ENCODE data around the gene GALNT9.

The GALNT9 gene

GRCh38 chr12:132174839-132175490 lies 154.4 kb downstream of the GALNT9 start:
- Histone ChIP-seq H3K9me3 (replicated peaks in 1 of 2; ENCODE audit: control insufficient read depth in 2 of 2, insufficient read depth in 1 of 2, low read depth in 1 of 2, low read length in 2 of 2) (peaks cover 0 to 2% of the 10 kb centered on the region in 2 donors), H3K14ac (ENCODE audit: low read length) (peak overlapping the region; percentile 21), H2BK15ac (ENCODE audit: low read length) (no peak overlapping the region), H3K9ac (ENCODE audit: low read depth, low read length, poor library complexity) (no peak overlapping the region), H2AFZ (ENCODE audit: low read length) (no peak overlapping the region), H4K8ac (ENCODE audit: low read depth, low read length) (no peak overlapping the region), H2AK5ac (ENCODE audit: low read depth, low read length) (peak overlapping the region; percentile 39), H3K79me1 (ENCODE audit: low read depth, low read length) (peaks cover 3% of the 10 kb centered on the region), H4K91ac (ENCODE audit: low read depth, low read length, poor library complexity) (no peak overlapping the region), H3K27me3 (ENCODE audit: control insufficient read depth in 3 of 3, insufficient read depth in 3 of 3, low read depth in 1 of 3, low read length in 3 of 3) (peaks cover 0 to 67% (median 0%) of the 10 kb centered on the region in 3 experiments), H3K4me2 (ENCODE audit: insufficient read depth, low read length, poor library complexity, severe bottlenecking) (no peak overlapping the region), H3K23ac (ENCODE audit: low read depth, low read length, poor library complexity) (no peak overlapping the region), H3K4me1 (ENCODE audit: control insufficient read depth in 2 of 2, insufficient read depth in 1 of 2, low read depth in 1 of 2, low read length in 2 of 2) (peaks cover 4 to 11% of the 10 kb centered on the region in 2 donors), H3K4me3 (ENCODE audit: low read length in 2 of 2) (no peak overlapping the region), H2BK120ac (ENCODE audit: low read depth, low read length) (no peak overlapping the region), H2BK5ac (ENCODE audit: low read length) (no peak overlapping the region), H3K36me3 (replicated peaks in 1 of 2; ENCODE audit: control insufficient read depth in 2 of 2, insufficient read depth in 2 of 2, low read length in 2 of 2) (no peaks in the 10 kb centered on the region), H3K4ac (ENCODE audit: low read length) (no peak overlapping the region), H3K27ac (replicated peaks; ENCODE audit: low read length) (no peak overlapping the region), H3K18ac (ENCODE audit: low read length) (peak overlapping the region; percentile 83), H2BK12ac (ENCODE audit: low read length) (no peak overlapping the region)
- WGBS, 2 donors (ENCODE audit: extremely low coverage in 2 of 2, insufficient read length in 2 of 2, insufficient replicate concordance in 1 of 2): no CpG with 5 or more reads among the region's 25 CpGs
- DNase-seq (ENCODE audit: low spot score): no peak

DNA sequence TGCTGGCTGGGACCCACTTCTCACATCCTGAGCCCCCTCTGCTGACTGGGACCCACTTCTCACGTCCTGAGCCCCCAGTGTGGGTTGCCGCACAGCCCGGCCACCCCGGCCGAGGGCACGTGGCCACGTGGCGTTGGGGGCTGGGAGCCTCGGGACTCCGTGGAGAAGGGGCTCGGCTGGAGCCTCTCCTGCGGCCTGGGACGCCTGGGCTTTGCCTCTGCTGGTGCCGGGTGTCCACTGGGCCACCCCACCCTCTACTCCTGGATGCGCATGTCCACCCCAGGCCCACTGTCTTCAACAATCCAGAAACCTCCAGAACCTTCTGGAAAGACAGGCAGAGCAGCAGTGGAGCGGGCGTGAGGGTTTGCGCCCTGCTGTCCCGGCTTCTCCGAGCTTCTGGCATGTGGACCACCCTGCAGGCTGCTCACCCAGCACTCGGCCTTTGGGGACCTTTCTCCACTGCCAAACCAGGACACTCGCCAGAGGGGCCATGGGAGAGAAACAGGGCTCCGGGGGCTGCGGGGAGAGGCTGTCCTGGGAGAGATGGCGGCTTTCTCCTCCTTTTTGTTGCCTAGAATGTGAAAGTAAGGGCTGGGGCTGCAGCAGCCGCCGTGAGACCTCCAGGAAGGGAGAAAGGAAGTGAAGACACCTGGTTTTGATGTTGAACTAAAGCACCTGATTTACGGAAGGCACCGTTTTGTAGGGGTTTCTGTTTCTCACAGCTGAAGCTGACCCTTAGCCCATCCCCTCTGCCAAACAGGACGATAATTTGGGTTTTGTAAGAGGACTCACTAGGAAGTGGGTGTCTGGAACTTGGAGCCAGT lies 155.2 kb downstream of the GALNT9 start:
- Histone ChIP-seq H3K9ac (ENCODE audit: low read depth, low read length, poor library complexity) (no peak overlapping the region), H3K18ac (ENCODE audit: low read length) (no peak overlapping the region), H3K14ac (ENCODE audit: low read length) (no peak overlapping the region), H3K27me3 (ENCODE audit: control insufficient read depth in 3 of 3, insufficient read depth in 3 of 3, low read depth in 1 of 3, low read length in 3 of 3) (peaks cover 0 to 70% (median 0%) of the 10 kb centered on the region in 3 experiments), H3K4me1 (ENCODE audit: control insufficient read depth in 2 of 2, insufficient read depth in 1 of 2, low read depth in 1 of 2, low read length in 2 of 2) (peaks cover 4 to 11% of the 10 kb centered on the region in 2 donors), H3K4ac (ENCODE audit: low read length) (no peak overlapping the region), H3K9me3 (replicated peaks in 1 of 2; ENCODE audit: control insufficient read depth in 2 of 2, insufficient read depth in 1 of 2, low read depth in 1 of 2, low read length in 2 of 2) (no peaks in the 10 kb centered on the region), H2BK120ac (ENCODE audit: low read depth, low read length) (no peak overlapping the region), H4K8ac (ENCODE audit: low read depth, low read length) (no peak overlapping the region), H2AK5ac (ENCODE audit: low read depth, low read length) (peak overlapping the region; percentile 84), H3K27ac (replicated peaks; ENCODE audit: low read length) (no peak overlapping the region), H3K36me3 (replicated peaks in 1 of 2; ENCODE audit: control insufficient read depth in 2 of 2, insufficient read depth in 2 of 2, low read length in 2 of 2) (no peaks in the 10 kb centered on the region), H3K4me2 (ENCODE audit: insufficient read depth, low read length, poor library complexity, severe bottlenecking) (no peak overlapping the region), H2BK5ac (ENCODE audit: low read length) (no peak overlapping the region), H2BK12ac (ENCODE audit: low read length) (no peak overlapping the region), H4K91ac (ENCODE audit: low read depth, low read length, poor library complexity) (no peak overlapping the region), H3K79me1 (ENCODE audit: low read depth, low read length) (peaks cover 3% of the 10 kb centered on the region), H3K4me3 (ENCODE audit: low read length in 2 of 2) (no peak overlapping the region), H3K23ac (ENCODE audit: low read depth, low read length, poor library complexity) (no peak overlapping the region), H2BK15ac (ENCODE audit: low read length) (peak overlapping the region; percentile 94), H2AFZ (ENCODE audit: low read length) (no peak overlapping the region)
- DNase-seq (ENCODE audit: low spot score): no peak
- WGBS, 2 donors (ENCODE audit: extremely low coverage in 2 of 2, insufficient read length in 2 of 2, insufficient replicate concordance in 1 of 2): no CpG with 5 or more reads among the region's 30 CpGs

- no peak overlapping the region for H3K4ac ChIP-seq (ENCODE audit: low read length)
- WGBS, 2 donors (ENCODE audit: extremely low coverage in 2 of 2, insufficient read length in 2 of 2, insufficient replicate concordance in 1 of 2): no CpG with 5 or more reads among the region's 35 CpGs
- no peak overlapping the region for H3K9ac ChIP-seq (ENCODE audit: low read depth, low read length, poor library complexity)
- H3K27ac ChIP-seq (replicated peaks; ENCODE audit: low read length): no peak overlapping the region
- H4K91ac ChIP-seq (ENCODE audit: low read depth, low read length, poor library complexity): no peak overlapping the region
- peak overlapping the region; percentile 75 for H2BK5ac ChIP-seq (ENCODE audit: low read length)
- H3K9me3 ChIP-seq (replicated peaks in 1 of 2; ENCODE audit: control insufficient read depth in 2 of 2, insufficient read depth in 1 of 2, low read depth in 1 of 2, low read length in 2 of 2): no peaks in the 10 kb centered on the region
- H3K36me3 ChIP-seq (replicated peaks in 1 of 2; ENCODE audit: control insufficient read depth in 2 of 2, insufficient read depth in 2 of 2, low read length in 2 of 2): no peaks in the 10 kb centered on the region
- DNase-seq (ENCODE audit: low spot score): no peak
- peaks cover 0 to 8% of the 10 kb centered on the region in 2 donors for H3K4me1 ChIP-seq (ENCODE audit: control insufficient read depth in 2 of 2, insufficient read depth in 1 of 2, low read depth in 1 of 2, low read length in 2 of 2)
- no peak overlapping the region for H3K23ac ChIP-seq (ENCODE audit: low read depth, low read length, poor library complexity)
- H3K4me2 ChIP-seq (ENCODE audit: insufficient read depth, low read length, poor library complexity, severe bottlenecking): no peak overlapping the region
- peak overlapping the region; percentile 84 for H2AK5ac ChIP-seq (ENCODE audit: low read depth, low read length)
- no peak overlapping the region for H4K8ac ChIP-seq (ENCODE audit: low read depth, low read length)
- H2AFZ ChIP-seq (ENCODE audit: low read length): no peak overlapping the region
- H2BK12ac ChIP-seq (ENCODE audit: low read length): no peak overlapping the region
- H2BK15ac ChIP-seq (ENCODE audit: low read length): peak overlapping the region; percentile 94
- peaks cover 4% of the 10 kb centered on the region for H3K79me1 ChIP-seq (ENCODE audit: low read depth, low read length)
- H3K14ac ChIP-seq (ENCODE audit: low read length): peak overlapping the region; percentile 31
- H3K27me3 ChIP-seq (ENCODE audit: control insufficient read depth in 3 of 3, insufficient read depth in 3 of 3, low read depth in 1 of 3, low read length in 3 of 3): peaks cover 0 to 67% (median 0%) of the 10 kb centered on the region in 3 experiments
- H3K18ac ChIP-seq (ENCODE audit: low read length): peak overlapping the region; percentile 71
- H3K4me3 ChIP-seq (ENCODE audit: low read length in 2 of 2): no peak overlapping the region
- H2BK120ac ChIP-seq (ENCODE audit: low read depth, low read length): no peak overlapping the region
Observed at GRCh38 chr12:132173135-132174014, 156.0 kb downstream of the GALNT9 start.
